Ascending aorta (tissue), 2 donors: ENCODE measurements around the gene HLA-B. TPM values are rescaled to one million over a fixed set of nuclear protein-coding genes. Genes with fewer than 3 reads are reported as not detected.

ENCODE experiments used
- DNase-seq, 2 donors: peaks; one replicate each; pipeline ENCODE4 v3.0.0-alpha.2; 2019; ENCODE audit warnings: low spot score in 2 of 2
- H3K27ac ChIP-seq, 2 donors: fragments of 200-600 bp; sonication (generic); one replicate each; pipeline ENCODE4 v1.5.1; 2016 to 2017; ENCODE audit warnings: mild to moderate bottlenecking in 1 of 2
- H3K27me3 ChIP-seq: fragments of 200-600 bp; sonication (generic); one replicate; pipeline ENCODE4 v1.5.1; 2017
- H3K36me3 ChIP-seq, 2 donors: fragments of 200-600 bp; sonication (generic); one replicate each; pipeline ENCODE4 v1.5.1; 2016
- H3K4me1 ChIP-seq, 2 donors: fragments of 200-600 bp; sonication (generic); one replicate each; pipeline ENCODE4 v1.5.1; 2016 to 2017; ENCODE audit warnings: mild to moderate bottlenecking in 1 of 2
- H3K4me3 ChIP-seq, 2 donors: fragments of 200-600 bp; sonication (generic); one replicate each; pipeline ENCODE4 v1.5.1; 2016 to 2017; ENCODE audit warnings: mild to moderate bottlenecking in 1 of 2
- H3K9me3 ChIP-seq, 2 donors: fragments of 200-600 bp; sonication (generic); one replicate each; pipeline ENCODE4 v1.5.1; 2016
- intact Hi-C: fragments of 100-400 bp; cut with DNase I; formaldehyde crosslinking; loops from one replicate; pipeline ENCODE4 v1.15.1; 2023
- total RNA-seq: library from RNA; depleted of rRNA; stranded (reverse); fragments of >200 nt; gene quantifications from one replicate; pipeline ENCODE4 v1.1.0, GENCODE V29; 2016
- TF ChIP-seq, protein P1 (sequence below), 3 experiments: fragments of 200-600 bp in 2 of 3; fragments of 450-650 bp in 1 of 3; sonication (generic) in 2 of 3; IDR thresholded peaks; one replicate each; pipeline ENCODE4 v1.5.1; 2016 to 2019; ENCODE audit warnings: antibody characterized with exemption in 3 of 3, mild to moderate bottlenecking in 1 of 3, moderate library complexity in 1 of 3

HLA-B gene
- total RNA-seq, 1 donor from 2014 or later = 1,833 TPM

DNA sequence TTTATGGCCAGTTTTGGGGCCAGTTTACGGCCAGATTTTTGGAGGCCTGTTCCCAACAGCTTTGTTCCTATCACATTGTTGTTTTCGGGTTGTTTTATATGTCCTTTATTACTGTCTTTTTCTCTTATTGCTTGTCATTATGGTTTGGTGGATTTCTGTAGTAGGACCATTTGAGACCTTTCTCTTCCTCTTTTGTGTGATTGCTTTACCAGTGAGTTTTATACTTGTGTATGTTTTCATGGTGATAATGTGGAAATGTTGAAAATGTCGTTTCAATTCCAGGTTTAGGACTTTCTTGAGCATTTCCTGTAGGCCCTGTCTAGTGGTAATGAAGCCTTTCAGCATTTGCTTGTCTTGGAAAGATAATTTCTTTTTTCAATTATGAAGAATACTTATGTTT is 17.8 kb downstream of the HLA-B start:
- Histone ChIP-seq H3K9me3 (peaks cover 15 to 21% of the 10 kb centered on the region in 2 donors), H3K4me1 (no peaks in the 10 kb centered on the region), H3K27me3 (no peaks in the 10 kb centered on the region), H3K27ac (no peak overlapping the region), H3K36me3 (no peaks in the 10 kb centered on the region), H3K4me3 (no peak overlapping the region)
- no peak for DNase-seq
- TF ChIP-seq, protein P1, sequence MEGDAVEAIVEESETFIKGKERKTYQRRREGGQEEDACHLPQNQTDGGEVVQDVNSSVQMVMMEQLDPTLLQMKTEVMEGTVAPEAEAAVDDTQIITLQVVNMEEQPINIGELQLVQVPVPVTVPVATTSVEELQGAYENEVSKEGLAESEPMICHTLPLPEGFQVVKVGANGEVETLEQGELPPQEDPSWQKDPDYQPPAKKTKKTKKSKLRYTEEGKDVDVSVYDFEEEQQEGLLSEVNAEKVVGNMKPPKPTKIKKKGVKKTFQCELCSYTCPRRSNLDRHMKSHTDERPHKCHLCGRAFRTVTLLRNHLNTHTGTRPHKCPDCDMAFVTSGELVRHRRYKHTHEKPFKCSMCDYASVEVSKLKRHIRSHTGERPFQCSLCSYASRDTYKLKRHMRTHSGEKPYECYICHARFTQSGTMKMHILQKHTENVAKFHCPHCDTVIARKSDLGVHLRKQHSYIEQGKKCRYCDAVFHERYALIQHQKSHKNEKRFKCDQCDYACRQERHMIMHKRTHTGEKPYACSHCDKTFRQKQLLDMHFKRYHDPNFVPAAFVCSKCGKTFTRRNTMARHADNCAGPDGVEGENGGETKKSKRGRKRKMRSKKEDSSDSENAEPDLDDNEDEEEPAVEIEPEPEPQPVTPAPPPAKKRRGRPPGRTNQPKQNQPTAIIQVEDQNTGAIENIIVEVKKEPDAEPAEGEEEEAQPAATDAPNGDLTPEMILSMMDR (IDR thresholded peaks at IDR 0.05) = no peak
- intact Hi-C loops = no loop called here

DNA sequence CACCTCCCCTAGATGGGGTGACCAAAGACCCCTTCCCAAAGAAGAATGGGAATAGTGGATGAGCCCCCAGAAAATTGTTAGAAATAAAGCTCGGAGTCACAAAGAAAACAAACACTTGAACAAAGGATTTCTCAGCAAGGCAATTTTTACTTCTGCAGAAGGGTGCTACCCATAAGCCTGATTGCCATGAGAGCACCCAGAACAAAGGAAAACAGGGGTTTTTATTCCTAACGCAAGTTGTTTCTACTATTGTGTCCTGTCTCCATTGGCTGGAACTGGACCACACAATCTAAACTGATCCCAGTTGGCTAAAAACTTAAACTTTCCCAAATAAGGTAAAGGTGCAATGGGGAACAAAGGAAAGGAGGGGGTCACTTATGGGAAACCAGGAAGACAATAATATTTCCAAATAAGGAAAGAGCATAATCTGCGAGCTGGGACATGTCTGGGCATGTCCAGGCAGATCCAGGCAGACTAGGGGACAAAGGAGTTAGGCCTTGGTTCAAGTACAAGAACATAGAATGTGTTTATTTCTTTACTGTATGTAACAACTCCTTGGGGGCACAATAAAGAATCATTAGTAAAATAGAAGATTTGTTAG is 20.0 kb downstream of the HLA-B start:
- Histone ChIP-seq H3K4me3 (no peak overlapping the region), H3K27me3 (no peaks in the 10 kb centered on the region), H3K36me3 (no peaks in the 10 kb centered on the region), H3K9me3 (peaks cover 15 to 21% of the 10 kb centered on the region in 2 donors), H3K27ac (no peak overlapping the region), H3K4me1 (no peaks in the 10 kb centered on the region)
- TF ChIP-seq, protein P1 (IDR thresholded peaks at IDR 0.05) = no peak
- DNase-seq = no peak
- intact Hi-C loops = no loop called here

DNA sequence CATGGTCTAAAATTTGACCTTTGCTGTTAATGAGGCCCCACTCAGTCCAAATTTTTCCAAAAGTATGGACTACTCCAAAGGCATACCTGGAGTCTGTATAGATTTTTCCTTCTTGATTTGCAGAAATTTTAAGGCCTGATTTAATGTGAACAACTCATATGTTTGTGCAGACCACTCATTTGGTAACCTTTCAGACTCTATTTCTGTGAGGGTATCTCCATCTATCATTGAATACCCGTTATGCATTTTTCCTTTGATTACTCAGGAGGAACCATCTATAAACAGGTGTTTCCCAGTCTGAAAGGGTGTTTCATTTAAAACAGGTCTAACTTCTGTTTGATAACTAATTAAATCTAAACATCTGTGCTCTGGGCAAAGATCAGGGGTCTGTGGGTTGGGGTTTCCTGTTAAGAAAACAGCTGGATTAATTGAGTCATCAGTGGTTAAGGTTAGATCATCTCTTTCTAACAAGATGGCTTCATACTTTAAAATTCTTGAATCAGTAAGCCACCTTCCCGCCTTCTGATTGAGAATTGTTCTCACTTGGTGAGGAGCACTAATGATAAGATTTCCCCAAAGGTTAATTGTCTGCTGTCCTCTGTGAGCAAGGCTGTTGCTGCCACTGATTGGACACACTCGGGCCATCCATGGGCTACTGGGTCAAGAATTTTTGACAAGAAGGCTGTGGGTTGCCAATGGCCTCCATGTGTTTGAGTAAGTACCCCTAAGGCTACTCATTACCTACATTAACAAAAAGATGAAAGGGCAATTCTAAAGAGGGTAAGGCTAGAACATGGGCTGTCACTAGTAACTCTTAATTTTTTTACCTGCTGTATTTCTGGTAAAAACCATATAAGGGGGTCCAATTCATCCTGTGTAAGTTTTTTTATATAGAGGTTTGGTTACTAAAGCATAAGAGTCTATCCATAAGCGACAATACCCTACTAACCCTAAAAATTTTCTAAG is 24.1 kb downstream of the HLA-B start:
- H3K4me3 ChIP-seq = no peak overlapping the region
- no peak for DNase-seq
- H3K9me3 ChIP-seq = peaks cover 12 to 15% of the 10 kb centered on the region in 2 donors
- TF ChIP-seq, protein P1 (IDR thresholded peaks at IDR 0.05) = no peak
- no peak overlapping the region for H3K27ac ChIP-seq
- intact Hi-C loops = no loop called here
- H3K36me3 ChIP-seq = no peaks in the 10 kb centered on the region
- no peaks in the 10 kb centered on the region for H3K4me1 ChIP-seq
- no peaks in the 10 kb centered on the region for H3K27me3 ChIP-seq

DNA sequence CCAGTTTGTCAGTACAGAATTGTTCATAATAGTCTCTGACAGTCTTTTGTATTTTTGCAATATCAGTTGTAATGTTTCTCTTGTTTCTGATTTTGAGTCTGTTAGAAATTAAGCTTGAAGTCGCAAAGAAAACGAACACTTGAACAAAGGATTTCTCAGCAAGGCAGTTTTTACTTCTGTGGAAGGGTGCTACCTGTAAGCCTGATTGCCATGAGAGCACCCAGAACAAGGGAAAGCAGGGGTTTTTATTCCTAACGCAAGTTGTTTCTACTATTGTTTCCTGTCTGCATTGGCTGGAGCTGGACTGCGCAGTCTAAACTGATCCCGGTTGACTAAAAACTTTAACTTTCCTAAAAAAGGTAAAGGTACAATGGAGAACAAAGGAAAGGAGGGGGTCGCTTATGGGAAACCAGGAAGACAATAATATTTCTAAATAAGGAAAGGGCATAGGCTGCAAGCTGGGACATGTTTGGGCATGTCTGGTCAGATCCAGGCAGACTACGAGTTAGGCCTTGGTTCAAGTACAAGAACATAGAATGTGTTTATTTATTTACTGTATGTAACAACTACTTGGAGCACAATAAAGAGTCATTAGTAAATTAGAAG is 28.5 kb downstream of the HLA-B start:
- no peaks in the 10 kb centered on the region for H3K9me3 ChIP-seq
- H3K36me3 ChIP-seq = no peaks in the 10 kb centered on the region
- DNase-seq = no peak
- H3K27ac ChIP-seq = no peak overlapping the region
- no peaks in the 10 kb centered on the region for H3K4me1 ChIP-seq
- TF ChIP-seq, protein P1 (IDR thresholded peaks at IDR 0.05) = no peak
- no peaks in the 10 kb centered on the region for H3K27me3 ChIP-seq
- no peak overlapping the region for H3K4me3 ChIP-seq
- intact Hi-C loops = no loop called here

DNA sequence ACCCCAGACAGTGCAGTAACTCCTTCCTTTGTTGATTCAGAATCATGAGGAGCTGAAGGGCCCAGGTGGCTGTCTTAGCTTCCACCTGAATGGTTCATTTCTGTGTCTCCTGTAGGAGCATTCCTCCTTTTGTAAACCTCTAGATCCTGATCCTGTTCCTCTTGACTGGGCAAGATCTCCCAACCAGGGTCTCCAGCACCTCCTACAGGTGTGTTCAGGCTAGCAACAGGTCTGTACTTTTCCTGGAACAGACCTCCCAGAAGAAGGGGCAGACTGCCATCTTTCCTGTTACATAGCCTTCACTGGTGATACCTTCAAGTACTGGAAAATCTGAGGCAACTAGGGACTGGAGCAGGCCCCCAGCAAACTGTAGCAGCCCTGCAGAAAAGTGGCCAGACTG is 35.2 kb downstream of the HLA-B start:
- no peaks in the 10 kb centered on the region for H3K4me1 ChIP-seq
- DNase-seq = no peak
- no peaks in the 10 kb centered on the region for H3K27me3 ChIP-seq
- TF ChIP-seq, protein P1 (IDR thresholded peaks at IDR 0.05) = no peak
- no peaks in the 10 kb centered on the region for H3K9me3 ChIP-seq
- intact Hi-C loops = no loop called here
- H3K4me3 ChIP-seq = no peak overlapping the region
- H3K27ac ChIP-seq = no peak overlapping the region
- H3K36me3 ChIP-seq = no peaks in the 10 kb centered on the region
